Measurements from ENCODE around the gene ZNF227.

- TF ChIP-seq POLR2A (IDR thresholded peaks at IDR 0.05): no peak
- TF ChIP-seq, protein P1, sequence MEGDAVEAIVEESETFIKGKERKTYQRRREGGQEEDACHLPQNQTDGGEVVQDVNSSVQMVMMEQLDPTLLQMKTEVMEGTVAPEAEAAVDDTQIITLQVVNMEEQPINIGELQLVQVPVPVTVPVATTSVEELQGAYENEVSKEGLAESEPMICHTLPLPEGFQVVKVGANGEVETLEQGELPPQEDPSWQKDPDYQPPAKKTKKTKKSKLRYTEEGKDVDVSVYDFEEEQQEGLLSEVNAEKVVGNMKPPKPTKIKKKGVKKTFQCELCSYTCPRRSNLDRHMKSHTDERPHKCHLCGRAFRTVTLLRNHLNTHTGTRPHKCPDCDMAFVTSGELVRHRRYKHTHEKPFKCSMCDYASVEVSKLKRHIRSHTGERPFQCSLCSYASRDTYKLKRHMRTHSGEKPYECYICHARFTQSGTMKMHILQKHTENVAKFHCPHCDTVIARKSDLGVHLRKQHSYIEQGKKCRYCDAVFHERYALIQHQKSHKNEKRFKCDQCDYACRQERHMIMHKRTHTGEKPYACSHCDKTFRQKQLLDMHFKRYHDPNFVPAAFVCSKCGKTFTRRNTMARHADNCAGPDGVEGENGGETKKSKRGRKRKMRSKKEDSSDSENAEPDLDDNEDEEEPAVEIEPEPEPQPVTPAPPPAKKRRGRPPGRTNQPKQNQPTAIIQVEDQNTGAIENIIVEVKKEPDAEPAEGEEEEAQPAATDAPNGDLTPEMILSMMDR (IDR thresholded peaks at IDR 0.05): no peak
These were observed 7.6 kb upstream of the ZNF227 start for GRCh38 chr19:44204772-44205171.
